ENCODE results near the gene GLIPR2.

GLIPR2 gene

DNA sequence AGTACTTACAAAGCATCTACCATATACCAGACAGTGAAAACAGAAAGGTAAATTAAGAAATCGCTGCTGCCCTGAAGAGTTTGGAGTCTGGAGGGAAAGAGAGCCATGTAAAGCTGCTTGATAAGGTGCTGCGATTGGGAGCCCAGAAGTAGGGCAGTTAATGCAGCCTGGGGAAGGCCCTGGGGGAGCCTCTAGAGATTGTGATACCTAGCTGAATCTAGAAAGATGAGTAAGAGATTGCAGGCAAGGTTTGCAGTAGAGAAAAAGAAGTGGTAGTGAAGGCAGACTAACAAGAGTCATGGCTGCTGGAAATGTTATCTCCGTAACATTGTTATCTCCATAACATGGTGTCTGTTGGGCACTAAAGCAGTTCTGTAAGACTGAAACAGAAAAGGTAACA, 24.0 kb upstream of the GLIPR2 start:
- DNase-seq (ENCODE audit: low read depth) = no peak
- TF ChIP-seq, protein P1, sequence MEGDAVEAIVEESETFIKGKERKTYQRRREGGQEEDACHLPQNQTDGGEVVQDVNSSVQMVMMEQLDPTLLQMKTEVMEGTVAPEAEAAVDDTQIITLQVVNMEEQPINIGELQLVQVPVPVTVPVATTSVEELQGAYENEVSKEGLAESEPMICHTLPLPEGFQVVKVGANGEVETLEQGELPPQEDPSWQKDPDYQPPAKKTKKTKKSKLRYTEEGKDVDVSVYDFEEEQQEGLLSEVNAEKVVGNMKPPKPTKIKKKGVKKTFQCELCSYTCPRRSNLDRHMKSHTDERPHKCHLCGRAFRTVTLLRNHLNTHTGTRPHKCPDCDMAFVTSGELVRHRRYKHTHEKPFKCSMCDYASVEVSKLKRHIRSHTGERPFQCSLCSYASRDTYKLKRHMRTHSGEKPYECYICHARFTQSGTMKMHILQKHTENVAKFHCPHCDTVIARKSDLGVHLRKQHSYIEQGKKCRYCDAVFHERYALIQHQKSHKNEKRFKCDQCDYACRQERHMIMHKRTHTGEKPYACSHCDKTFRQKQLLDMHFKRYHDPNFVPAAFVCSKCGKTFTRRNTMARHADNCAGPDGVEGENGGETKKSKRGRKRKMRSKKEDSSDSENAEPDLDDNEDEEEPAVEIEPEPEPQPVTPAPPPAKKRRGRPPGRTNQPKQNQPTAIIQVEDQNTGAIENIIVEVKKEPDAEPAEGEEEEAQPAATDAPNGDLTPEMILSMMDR (conservative IDR thresholded peaks at IDR 0.05; ENCODE audit: low read depth, low read length) = no peak
- no peak overlapping the region for H3K4me3 ChIP-seq (ENCODE audit: low read length)

DNA sequence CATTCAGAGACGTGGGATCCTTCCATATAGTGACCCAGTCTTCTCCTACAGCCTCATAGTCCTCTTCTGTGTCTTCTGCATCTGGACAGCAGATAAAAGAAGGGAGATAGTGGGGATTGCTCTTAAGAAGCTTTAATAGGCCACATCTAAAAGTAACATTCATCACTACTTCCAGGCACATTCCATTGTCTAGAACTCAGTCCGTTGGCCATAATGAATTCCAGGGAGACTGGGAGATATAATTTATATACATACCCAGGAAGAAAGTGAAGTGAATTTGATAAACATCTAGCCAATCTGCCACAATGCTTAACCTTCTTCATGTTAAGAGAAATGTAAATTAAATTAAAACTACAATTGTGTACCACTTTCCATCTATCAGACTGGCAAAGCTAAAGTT, 22.5 kb upstream of the GLIPR2 start:
- no peak overlapping the region for H3K4me3 ChIP-seq (ENCODE audit: low read length)
- no peak for DNase-seq (ENCODE audit: low read depth)
- TF ChIP-seq, protein P1 (conservative IDR thresholded peaks at IDR 0.05; ENCODE audit: low read depth, low read length) = no peak

DNA sequence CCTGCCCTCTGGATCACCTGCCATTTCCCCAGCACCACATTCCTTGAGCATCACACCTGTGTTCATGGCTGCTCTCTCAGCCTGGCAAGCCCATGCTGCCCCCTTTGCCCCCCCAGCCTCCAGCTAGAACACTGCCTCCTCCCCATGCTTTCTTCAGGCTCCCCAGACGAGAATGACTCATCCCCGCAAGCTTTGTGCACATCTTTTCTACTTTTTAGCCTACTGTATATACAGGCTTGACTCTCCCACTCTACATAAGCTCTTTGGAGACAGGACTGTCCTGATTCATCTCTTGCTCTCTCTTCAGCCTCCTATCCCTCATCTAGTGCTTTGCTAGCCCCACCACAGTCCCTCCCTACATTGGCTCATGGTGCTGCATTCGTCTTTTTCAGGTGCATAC, 19.9 kb upstream of the GLIPR2 start:
- no peak for DNase-seq (ENCODE audit: low read depth)
- TF ChIP-seq, protein P1 (conservative IDR thresholded peaks at IDR 0.05; ENCODE audit: low read depth, low read length) = no peak
- no peak overlapping the region for H3K4me3 ChIP-seq (ENCODE audit: low read length)

DNA sequence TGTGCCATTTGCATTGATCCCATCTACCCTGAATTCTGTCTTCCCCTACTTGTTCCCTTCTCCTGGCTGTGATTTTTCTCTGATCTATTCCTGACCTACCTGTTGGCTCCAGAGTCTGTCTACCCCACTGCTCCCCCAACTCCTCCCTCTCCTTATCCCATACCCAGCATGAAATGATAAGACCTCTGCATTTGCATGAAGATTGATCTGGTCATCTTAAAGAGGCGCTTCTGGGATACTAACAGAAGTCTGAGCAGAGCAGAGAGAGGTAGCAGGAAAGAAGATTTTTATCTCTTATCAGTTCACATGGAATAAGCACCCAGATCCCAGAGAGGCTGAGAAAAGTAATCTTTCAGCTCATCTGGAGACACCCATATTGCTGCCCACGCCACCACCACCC, 18.3 kb upstream of the GLIPR2 start:
- no peak for DNase-seq (ENCODE audit: low read depth)
- TF ChIP-seq, protein P1 (conservative IDR thresholded peaks at IDR 0.05; ENCODE audit: low read depth, low read length) = no peak
- no peak overlapping the region for H3K4me3 ChIP-seq (ENCODE audit: low read length)

DNA sequence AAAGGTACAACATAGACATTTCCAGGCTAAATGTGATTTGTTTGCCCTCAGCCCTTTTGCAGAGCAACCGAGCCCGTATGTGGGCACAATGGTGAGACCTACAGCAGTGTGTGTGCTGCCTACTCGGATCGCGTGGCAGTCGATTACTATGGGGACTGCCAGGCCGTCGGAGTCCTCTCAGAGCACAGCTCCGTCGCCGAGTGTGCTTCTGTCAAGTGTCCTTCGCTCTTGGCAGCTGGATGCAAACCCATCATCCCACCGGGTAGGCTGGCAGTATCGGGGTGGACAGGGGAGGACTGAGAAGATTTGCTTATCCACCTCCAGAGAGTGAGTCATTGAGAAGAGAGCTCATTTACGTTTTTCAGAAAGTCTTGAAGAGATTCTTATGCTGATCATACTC, 17.8 kb upstream of the GLIPR2 start:
- TF ChIP-seq, protein P1 (conservative IDR thresholded peaks at IDR 0.05; ENCODE audit: low read depth, low read length) = no peak
- no peak for DNase-seq (ENCODE audit: low read depth)
- no peak overlapping the region for H3K4me3 ChIP-seq (ENCODE audit: low read length)

DNA sequence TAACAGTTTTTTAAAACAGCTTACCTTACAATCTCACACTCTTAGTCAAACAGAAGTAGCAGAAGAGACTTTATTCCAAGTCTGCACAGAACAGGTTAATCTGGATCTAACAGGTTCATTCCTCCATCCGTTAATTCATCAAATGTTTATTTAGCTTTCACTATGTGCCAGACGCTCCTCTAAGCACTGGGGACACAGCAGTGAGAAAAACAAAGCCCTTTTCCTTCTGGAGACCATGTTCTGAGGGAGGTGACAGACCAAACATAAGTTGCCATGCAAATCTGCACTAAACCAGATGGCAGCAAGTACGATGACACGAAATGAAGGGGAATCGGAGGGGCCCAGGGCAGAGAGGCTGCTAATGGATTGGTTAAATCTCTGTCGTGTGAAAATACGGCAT, 17.1 kb upstream of the GLIPR2 start:
- DNase-seq (ENCODE audit: low read depth) = no peak
- TF ChIP-seq, protein P1 (conservative IDR thresholded peaks at IDR 0.05; ENCODE audit: low read depth, low read length) = no peak

DNA sequence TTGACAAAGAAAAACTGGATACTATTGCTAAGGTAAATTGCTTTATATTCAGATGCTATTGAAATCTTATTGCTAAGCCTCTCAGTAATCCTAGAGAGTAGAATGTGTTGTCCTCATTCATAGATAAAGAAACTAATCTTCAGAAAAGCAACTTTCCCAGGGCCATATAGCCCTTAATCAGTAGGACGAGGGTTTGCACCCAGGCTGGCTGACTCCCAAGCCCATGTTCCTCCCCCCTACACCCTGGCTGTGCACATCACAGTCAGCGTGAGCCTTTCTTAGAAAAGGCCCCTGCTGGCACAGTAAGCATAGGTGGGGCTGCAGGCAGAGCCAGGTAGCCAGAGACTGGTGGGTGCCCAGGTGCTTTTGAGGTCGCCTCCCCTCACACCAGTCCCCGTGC, 15.8 kb upstream of the GLIPR2 start:
- no peak overlapping the region for H3K4me3 ChIP-seq (ENCODE audit: low read length)
- no peak for DNase-seq (ENCODE audit: low read depth)
- TF ChIP-seq, protein P1 (conservative IDR thresholded peaks at IDR 0.05; ENCODE audit: low read depth, low read length) = no peak

More for the DNA sequence above, 17.1 kb upstream of the GLIPR2 start:
- no peak overlapping the region for H3K4me3 ChIP-seq (ENCODE audit: low read length)

Measured in retinal pigment epithelial cell (primary cell).